Left lobe of liver (tissue), 2 donors: Measurements from ENCODE around the gene ADCY2. TPM values are rescaled to one million over a fixed set of nuclear protein-coding genes. Genes with fewer than 3 reads are reported as not detected.

Experiments used
- ATAC-seq: fragments of 200-7000 bp; cut with Tn5 transposase; one replicate; pipeline ENCODE4 v1.9.1; 2020; ENCODE audit warnings: mild to moderate bottlenecking, moderate library complexity
- DNase-seq: peaks from one replicate; pipeline ENCODE4 v3.0.0-alpha.2; 2020; ENCODE audit warnings: low spot score
- total RNA-seq: library from RNA; stranded (reverse); gene quantifications from one replicate; pipeline ENCODE4 v1.2.1, GENCODE V29; 2021
- donor health status: DM: no; HTN: no; CAD: no; lungs with moderate emphysema.
- donor health status: DM: no; HTN: yes; CAD: no.

ADCY2 gene
- total RNA-seq, 1 donor from 2014 or later, result 0.35 TPM

DNA sequence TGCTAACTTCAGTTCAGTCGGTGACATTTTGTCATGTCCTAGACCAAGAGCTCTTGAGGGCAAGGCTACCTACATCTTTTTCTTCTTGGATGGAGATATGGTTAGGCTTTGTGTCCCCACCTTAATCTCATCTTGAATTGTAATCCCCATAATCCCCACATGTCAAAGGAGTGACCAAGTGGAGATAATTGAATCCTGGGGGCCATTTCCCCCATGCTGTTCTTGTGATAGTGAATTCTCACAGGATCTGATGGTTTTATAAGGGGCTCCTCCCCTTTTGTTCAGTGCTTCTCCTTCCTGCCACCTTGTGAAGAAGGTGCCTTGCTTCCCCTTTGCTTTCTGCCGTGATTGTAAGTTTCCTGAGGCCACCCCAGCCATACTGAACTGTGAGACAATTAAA, 457.1 kb downstream of the ADCY2 start:
- ATAC-seq, result no peak
- DNase-seq, result no peak

DNA sequence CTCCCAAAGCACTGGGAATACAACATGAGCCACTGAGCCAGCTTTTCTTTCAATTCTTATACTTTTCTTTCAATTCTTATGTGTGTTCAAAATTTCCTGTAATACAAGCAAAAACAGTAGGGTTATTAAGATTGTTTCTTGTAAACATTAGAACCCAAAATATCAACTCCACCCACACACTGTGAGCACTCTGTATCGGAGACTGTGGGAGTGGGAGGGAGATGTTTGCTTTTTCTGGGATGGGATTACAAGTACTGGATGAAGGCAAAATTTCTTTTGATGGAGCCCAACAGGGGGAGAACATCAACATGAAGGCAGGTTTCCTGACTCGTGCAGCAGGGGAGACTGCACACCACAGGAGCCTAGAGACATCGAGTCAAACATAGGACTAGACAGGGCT, 459.7 kb downstream of the ADCY2 start:
- DNase-seq (no peak), ATAC-seq (no peak)

GRCh38 chr5:7856855-7857254, 460.9 kb downstream of the ADCY2 start:
- peak; percentile 94 for ATAC-seq
- DNase-seq, result peak; percentile 55

GRCh38 chr5:7857361-7857760, 461.4 kb downstream of the ADCY2 start:
- DNase-seq (no peak), ATAC-seq (no peak)

DNA sequence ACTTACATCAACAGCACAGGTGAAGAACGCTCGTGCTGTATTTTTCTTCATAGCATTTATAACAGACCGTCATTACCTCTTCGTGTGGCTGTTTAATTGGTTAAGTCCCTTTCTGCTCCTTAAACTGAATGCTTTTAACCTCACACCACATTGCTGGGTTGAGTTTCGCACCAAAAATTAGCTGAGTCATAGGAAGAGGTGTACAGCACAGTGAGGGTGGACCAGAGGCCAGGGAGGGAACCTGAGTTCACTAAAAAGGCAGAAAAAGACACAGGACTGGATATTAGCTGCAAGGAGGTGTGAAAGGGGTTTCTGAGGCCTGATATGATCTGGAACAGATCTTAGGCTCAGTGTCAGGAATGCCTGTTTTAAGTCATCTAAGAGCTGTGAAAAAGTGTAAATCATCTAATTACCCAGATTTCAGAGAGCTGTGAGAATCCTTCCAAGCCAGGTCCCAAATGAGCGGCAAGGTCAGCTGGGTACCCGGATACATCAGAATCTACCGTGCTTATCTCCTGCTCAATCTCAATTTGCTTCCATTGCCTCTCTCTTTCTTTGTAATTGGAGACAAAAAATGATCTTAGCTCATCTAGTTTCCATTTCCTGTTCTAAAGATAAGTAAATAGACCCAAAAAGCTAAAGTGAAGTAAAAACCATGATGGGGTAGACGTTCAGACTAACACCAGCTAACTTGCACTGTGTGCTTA, 462.1 kb downstream of the ADCY2 start:
- ATAC-seq, result no peak
- DNase-seq, result no peak

DNA sequence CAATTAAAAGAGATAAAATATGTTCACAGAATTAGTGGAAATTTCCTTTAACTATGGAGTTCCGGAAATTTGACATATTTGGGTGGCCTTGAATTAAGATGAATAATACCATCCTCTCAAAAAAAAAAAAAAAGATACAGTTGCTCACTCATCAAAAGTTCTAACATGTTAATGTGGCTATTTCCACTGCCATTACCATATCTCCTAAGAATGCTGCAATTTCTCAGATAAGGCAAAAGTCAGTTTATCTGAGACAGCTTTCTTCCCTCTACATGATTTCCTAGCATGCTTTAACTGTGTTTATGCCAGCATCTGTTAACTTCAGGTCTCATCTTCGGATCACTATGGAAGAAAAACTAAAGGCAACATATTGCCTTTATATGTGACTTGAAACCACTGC, 470.3 kb downstream of the ADCY2 start:
- ATAC-seq, result no peak
- DNase-seq, result no peak

- DNase-seq (no peak), ATAC-seq (no peak)
These were observed 471.3 kb downstream of the ADCY2 start for GRCh38 chr5:7867260-7867659.

GRCh38 chr5:7868427-7868772, 472.5 kb downstream of the ADCY2 start:
- ATAC-seq, result peak; percentile 8

GRCh38 chr5:7868773-7869473, 473.0 kb downstream of the ADCY2 start, which contains the start of the genes FASTKD3 and MTRR:
TSS of gene FASTKD3 (minus strand) at chr5:7869031. CDS start at chr5:7868083, 948 bp downstream.
TSS of gene MTRR (plus strand) at chr5:7869148. CDS start at chr5:7870795, 1,647 bp downstream.
- DNase-seq, result peak; percentile 96
- ATAC-seq, result peak; percentile 98

More at GRCh38 chr5:7868427-7868772, 472.5 kb downstream of the ADCY2 start:
- no peak for DNase-seq

DNA sequence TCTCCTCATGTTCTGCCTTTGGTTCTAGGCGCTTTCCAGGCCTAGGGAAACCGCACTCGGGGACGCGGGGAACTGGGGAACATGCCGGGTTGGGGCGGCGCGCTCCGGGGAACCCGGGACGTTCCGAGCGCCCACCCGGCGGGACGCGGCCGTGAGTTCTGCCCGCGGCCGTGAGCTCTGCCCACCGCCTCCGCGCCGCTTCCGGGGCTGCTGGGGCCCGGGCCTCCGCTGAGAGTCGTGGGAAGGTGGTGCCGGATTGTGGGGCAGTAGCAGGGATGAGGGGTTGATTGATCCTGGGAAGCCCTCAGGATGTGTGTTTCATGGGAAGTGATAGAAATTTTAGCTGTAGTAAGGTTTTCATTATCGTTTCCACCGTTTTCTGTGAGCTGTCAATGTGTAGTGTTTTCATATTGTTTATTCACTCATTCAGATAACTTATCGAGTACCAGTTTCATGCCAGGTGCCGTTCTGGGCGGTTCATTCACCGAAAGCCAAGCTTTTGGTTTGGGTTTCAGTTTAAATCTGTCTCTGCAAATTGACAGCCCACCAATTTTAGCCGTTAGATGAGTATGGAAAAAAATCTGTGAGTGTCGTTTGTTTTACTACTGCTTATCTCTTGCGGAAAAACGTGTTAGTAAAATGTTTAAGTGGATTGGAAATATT, 473.7 kb downstream of the ADCY2 start:
- ATAC-seq, result peak; percentile 60
- no peak for DNase-seq

DNA sequence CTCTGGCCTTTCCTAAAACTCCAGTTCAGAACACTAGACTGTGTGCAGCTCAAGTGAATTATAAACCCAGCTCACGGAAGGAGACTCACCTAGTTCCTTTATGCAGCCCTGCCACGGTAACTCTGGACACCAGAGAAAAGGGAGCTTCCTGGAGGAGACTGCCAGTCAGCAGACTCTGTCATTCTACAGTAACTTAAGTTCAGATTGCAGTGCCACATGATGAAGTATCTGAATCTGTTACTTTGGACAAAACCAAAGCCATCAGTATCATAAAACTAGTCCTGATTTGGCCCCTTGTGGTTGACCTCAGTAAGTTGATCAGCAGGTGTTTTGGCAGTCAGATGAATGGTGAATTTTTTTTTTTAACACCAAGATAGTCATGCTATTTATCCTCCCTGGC, 475.7 kb downstream of the ADCY2 start:
- DNase-seq, result no peak
- ATAC-seq, result no peak

DNA sequence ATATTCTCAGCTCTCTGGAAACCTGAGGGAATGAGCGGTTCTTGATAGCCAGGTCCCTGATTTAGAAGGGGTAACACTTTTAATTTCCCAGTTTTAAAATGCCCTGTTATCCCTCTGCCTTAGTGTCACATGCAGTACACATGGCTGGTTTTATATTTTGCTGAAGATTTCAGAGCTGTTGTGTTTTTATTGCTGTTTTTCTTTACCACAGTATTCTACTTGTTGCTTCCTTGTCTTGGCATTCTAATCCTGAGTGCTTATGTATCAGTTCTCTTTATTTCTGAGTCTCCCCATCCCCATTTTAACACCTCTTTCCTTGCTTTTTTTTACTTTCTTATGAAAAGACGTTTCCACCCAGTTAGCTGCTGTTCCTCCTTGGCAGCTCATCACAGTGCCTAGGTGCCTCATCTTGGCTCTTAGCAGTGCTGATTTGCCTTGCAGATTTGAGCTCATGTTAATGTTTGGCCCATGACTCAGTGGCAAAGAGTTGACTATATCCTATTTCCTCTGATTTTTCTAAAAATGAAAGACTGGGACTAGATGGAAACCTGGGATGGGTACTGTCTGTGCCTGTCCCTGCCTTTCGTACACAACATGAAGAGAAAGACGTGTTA, 476.7 kb downstream of the ADCY2 start:
- ATAC-seq, result no peak
- no peak for DNase-seq

DNA sequence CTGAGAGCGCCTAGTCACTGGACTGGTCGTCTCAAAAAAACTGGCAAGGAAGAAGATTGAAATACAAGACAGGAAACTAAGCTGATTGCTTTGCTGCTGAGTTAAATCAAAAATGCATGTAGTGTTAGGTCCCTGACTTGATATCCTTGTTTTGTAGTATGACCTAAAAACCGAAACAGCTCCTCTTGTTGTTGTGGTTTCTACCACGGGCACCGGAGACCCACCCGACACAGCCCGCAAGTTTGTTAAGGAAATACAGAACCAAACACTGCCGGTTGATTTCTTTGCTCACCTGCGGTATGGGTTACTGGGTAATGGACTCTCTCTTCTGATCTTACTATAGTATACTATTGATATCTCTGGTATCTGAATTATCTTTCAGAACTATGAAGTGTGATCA, 477.3 kb downstream of the ADCY2 start:
- DNase-seq (no peak), ATAC-seq (no peak)

DNA sequence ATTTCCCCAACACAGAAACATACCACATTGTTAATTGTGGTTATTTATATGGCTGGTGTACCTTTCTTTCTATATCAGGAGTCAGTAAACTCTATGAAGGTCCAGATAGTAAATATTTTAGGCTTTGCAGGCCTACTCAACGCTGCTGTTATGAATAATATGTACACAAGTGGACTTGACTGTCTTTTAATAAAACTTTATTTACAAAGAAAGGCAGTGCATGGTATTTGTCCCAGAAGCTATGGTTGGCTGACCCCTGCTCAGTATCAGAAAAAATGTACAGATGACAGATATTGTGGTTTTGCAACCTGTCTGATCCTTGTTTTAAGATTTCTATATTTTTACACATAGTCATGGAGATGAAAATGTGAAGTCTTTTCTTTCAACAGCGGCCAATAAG, 478.7 kb downstream of the ADCY2 start:
- DNase-seq (no peak), ATAC-seq (no peak)

DNA sequence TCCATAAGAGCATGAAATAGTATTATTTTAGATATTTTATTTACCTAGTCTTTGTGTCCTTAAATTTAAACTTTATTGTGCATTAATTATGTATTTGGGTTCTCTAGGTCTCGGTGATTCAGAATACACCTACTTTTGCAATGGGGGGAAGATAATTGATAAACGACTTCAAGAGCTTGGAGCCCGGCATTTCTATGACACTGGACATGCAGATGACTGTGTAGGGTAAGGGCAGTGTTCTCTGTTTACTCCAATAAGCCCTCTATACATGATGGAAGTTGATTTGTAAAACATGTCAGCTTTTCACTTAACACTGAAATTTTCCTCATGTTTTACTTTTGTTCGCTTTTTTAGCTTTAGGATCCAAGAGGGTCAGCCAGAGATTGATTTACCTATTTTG, 479.2 kb downstream of the ADCY2 start:
- no peak for ATAC-seq
- no peak for DNase-seq

DNA sequence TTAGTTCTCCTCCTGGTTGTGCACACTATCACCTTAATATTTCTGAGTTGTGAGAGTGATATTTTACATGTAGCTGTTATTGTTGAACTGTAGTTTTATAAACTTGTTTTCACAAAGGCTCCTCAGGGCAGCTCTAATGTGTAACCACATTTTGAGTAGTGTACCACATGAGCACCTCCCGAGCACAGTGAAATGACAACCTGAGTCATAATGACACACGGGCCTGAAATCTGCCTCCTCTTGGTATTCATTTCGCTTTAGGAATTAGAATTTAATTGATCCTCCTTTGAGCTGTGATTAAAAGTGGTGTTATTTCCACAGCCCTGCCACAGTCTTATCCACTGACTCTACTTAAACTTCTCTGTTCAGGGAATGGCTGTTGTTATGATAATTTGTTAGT, 480.9 kb downstream of the ADCY2 start:
- ATAC-seq, result no peak
- DNase-seq, result no peak

DNA sequence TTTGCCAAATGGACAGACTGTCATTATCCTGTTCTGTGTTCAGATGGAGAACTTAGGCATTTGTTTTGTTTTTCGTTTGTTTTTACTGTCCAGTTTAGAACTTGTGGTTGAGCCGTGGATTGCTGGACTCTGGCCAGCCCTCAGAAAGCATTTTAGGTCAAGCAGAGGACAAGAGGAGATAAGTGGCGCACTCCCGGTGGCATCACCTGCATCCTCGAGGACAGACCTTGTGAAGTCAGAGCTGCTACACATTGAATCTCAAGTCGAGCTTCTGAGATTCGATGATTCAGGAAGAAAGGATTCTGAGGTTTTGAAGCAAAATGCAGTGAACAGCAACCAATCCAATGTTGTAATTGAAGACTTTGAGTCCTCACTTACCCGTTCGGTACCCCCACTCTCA, 481.9 kb downstream of the ADCY2 start:
- DNase-seq (peak; percentile 64), ATAC-seq (peak; percentile 46)

DNA sequence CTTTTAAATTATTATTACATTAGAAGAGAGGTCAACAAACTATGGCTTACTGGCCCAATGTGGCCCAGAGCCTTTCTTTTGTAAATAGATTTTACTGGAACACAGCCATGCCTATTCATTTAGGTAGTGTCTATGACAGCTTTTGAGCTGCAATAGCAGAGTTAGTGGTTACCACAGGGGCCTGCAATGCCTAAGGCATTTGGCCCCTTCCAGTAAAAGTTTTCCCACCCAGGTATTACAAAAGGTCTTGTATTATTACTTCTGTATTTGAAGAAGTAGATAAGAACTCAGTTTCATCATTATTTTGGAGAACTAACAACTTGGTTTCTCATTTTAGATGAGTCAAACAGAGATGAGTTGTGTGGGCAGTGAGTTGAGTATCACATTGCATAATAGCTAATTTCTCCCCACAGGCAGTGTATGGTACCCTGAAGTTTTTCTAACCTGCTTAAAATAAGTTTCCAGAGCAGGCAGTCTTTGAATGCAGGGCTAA, 482.5 kb downstream of the ADCY2 start:
- DNase-seq (no peak), ATAC-seq (peak; percentile 82)
